GM12891 (cell line): ENCODE results near the gene UCHL5.

Source experiments
- POLR2A ChIP-seq: IDR thresholded peaks from 2 replicates; pipeline ENCODE4 v1.6.1; 2011; ENCODE audit warnings: low read depth, low read length, control low read depth
- POLR2AphosphoS5 ChIP-seq: IDR thresholded peaks from 2 replicates; pipeline ENCODE4 v1.6.1; 2011; ENCODE audit warnings: low read depth, low read length, control low read depth
- POU2F2 ChIP-seq: IDR thresholded peaks from 2 replicates; pipeline ENCODE4 v1.6.1; 2011; ENCODE audit warnings: low read depth, mild to moderate bottlenecking, control low read depth, low read length, moderate library complexity
- TAF1 ChIP-seq: IDR thresholded peaks from 2 replicates; pipeline ENCODE4 v1.6.1; 2011; ENCODE audit warnings: low read depth, low read length, control low read depth

DNA sequence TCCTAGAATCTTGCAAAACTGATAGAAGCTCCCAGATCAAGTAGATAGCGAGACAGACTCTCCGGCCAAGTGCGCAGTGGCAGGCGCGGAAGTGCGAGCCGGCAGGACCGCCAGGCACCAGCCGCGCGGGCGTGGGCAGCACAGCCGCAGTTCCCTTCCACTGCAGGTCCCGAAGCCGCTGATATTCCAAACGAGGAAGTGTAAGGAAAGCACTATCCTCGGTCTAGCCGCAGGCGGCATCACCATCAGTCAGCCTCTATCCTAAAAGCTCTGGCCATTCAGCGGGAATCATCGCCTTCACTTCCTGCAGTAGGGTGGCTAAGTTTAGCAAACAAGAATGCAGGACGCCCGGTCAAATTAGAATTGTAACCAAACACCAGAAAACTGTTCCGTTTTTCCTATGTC is 45.3 kb upstream of the UCHL5 start:
- TF ChIP-seq POLR2AphosphoS5 (no peak), TAF1 (no peak), POLR2A (no peak), POU2F2 (no peak)
